ENCODE measurements around the gene ZNF350. TPM values are rescaled to one million over a fixed set of nuclear protein-coding genes. Genes with fewer than 3 reads are reported as not detected.
"Not testable (repeated sequence)": the region's sequence is repeated elsewhere in the genome, so short reads cannot be mapped to it uniquely, and the experiment has no call there.

The ZNF350 gene
- total and polyA plus RNA-seq, 2 donors = 10.0 to 14.9 TPM

DNA sequence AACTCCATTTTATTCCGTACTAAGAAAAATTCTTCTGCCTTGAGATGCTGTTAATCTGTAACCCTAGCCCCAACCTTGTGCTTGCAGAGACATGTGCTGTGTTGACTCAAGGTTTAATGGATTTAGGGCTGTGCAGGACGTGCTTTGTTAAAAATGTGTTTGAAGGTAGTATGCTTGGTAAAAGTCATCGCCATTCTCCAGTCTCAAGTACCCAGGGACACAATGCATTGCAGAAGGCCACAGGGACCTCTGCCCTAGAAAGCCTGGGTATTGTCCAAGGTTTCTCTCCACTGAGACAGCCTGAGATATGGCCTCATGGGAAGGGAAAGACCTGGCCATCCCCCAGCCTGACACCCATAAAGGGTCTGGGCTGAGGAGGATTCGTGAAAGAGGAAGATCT lies 28.8 kb downstream of the ZNF350 start:
- not testable (repeated sequence) for H3K27me3 ChIP-seq (ENCODE audit: control insufficient read depth in 2 of 2, insufficient read depth in 1 of 2, low read length in 1 of 2); H3K4me3 ChIP-seq (ENCODE audit: low read length in 2 of 2); H3K27ac ChIP-seq (ENCODE audit: low read depth in 1 of 2, low read length in 1 of 2); DNase-seq (ENCODE audit: low read depth in 6 of 9, low spot score in 9 of 9); H3K4me1 ChIP-seq (ENCODE audit: control insufficient read depth in 2 of 2, insufficient read depth in 2 of 2, low read length in 2 of 2); H3K9me3 ChIP-seq (ENCODE audit: control insufficient read depth in 2 of 2, insufficient read depth in 1 of 2, low read length in 1 of 2); H3K36me3 ChIP-seq (ENCODE audit: control insufficient read depth in 2 of 2, insufficient read depth in 2 of 2, low read length in 1 of 2)
- WGBS = 95% methylated on average over 4 of the region's 4 CpGs

DNA sequence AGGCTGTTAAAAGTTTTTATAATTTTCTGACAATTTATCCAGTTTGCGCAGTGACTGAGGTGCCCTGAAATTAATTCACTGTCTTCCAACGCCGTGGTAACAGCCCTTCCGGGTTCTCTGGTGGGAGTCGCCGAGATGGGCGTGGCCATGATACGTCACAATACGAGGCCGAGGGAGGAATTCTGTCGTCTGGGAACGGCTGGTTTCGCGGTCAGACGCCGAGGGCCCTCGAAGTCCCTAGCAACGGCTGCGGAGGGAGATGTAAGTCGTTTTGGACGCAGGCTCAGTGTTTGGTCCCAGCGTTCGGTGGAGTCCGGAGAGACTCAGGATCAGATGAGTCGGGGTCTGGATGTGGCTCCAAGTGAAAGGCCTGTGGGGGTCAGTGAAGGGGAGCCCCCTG lies 37.7 kb downstream of the ZNF350 start:
- Histone ChIP-seq H3K4me3 (ENCODE audit: low read length in 2 of 2) (no peak overlapping the region), H3K27ac (ENCODE audit: low read depth in 1 of 2, low read length in 1 of 2) (no peak overlapping the region), H3K4me1 (ENCODE audit: control insufficient read depth in 2 of 2, insufficient read depth in 2 of 2, low read length in 2 of 2) (no peaks in the 10 kb centered on the region), H3K27me3 (ENCODE audit: control insufficient read depth in 2 of 2, insufficient read depth in 1 of 2, low read length in 1 of 2) (no peaks in the 10 kb centered on the region), H3K36me3 (ENCODE audit: control insufficient read depth in 2 of 2, insufficient read depth in 2 of 2, low read length in 1 of 2) (peaks cover 11 to 12% of the 10 kb centered on the region in 2 donors), H3K9me3 (ENCODE audit: control insufficient read depth in 2 of 2, insufficient read depth in 1 of 2, low read length in 1 of 2) (peaks cover 20 to 34% of the 10 kb centered on the region in 2 donors)
- WGBS = 23% methylated on average over 25 of the region's 25 CpGs
- no peak for DNase-seq (ENCODE audit: low read depth in 6 of 9, low spot score in 9 of 9)

DNA sequence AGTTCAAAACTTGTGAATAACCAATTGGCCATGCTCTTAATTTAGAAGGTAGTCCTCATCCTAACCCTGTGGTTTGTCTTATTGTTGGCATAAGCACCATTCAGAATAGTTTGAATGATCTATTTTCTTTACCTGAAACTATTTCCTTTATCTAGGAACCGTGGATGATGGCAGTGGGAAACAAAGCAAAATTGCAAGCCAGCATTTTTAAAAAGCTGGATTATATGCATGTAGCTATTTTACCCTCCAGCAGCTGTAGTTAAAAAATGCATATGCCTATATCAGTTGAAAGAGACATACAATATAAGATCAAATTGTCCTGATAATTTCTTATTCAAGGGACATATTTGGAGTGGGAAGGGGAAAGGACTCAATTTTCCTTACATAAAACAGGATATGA lies 40.0 kb downstream of the ZNF350 start:
- Histone ChIP-seq H3K4me1 (ENCODE audit: control insufficient read depth in 2 of 2, insufficient read depth in 2 of 2, low read length in 2 of 2) (no peaks in the 10 kb centered on the region), H3K27ac (ENCODE audit: low read depth in 1 of 2, low read length in 1 of 2) (no peak overlapping the region), H3K36me3 (ENCODE audit: control insufficient read depth in 2 of 2, insufficient read depth in 2 of 2, low read length in 1 of 2) (peaks cover 30 to 31% of the 10 kb centered on the region in 2 donors), H3K9me3 (ENCODE audit: control insufficient read depth in 2 of 2, insufficient read depth in 1 of 2, low read length in 1 of 2) (peaks cover 28 to 38% of the 10 kb centered on the region in 2 donors), H3K27me3 (ENCODE audit: control insufficient read depth in 2 of 2, insufficient read depth in 1 of 2, low read length in 1 of 2) (no peaks in the 10 kb centered on the region), H3K4me3 (ENCODE audit: low read length in 2 of 2) (no peak overlapping the region)
- DNase-seq (ENCODE audit: low read depth in 6 of 9, low spot score in 9 of 9) = no peak
- WGBS = 97% methylated on average over 1 of the region's 1 CpG

- no peak overlapping the region for H3K27ac ChIP-seq (ENCODE audit: low read depth in 1 of 2, low read length in 1 of 2)
- no peaks in the 10 kb centered on the region for H3K4me1 ChIP-seq (ENCODE audit: control insufficient read depth in 2 of 2, insufficient read depth in 2 of 2, low read length in 2 of 2)
- peaks cover 33 to 38% of the 10 kb centered on the region in 2 donors for H3K9me3 ChIP-seq (ENCODE audit: control insufficient read depth in 2 of 2, insufficient read depth in 1 of 2, low read length in 1 of 2)
- WGBS = 93% methylated on average over 7 of the region's 7 CpGs
- no peak overlapping the region for H3K4me3 ChIP-seq (ENCODE audit: low read length in 2 of 2)
- no peaks in the 10 kb centered on the region for H3K27me3 ChIP-seq (ENCODE audit: control insufficient read depth in 2 of 2, insufficient read depth in 1 of 2, low read length in 1 of 2)
- DNase-seq (ENCODE audit: low read depth in 6 of 9, low spot score in 9 of 9) = no peak
- peaks cover 47% of the 10 kb centered on the region in 2 donors for H3K36me3 ChIP-seq (ENCODE audit: control insufficient read depth in 2 of 2, insufficient read depth in 2 of 2, low read length in 1 of 2)
Observed at GRCh38 chr19:51944798-51945552, 41.7 kb downstream of the ZNF350 start.

DNA sequence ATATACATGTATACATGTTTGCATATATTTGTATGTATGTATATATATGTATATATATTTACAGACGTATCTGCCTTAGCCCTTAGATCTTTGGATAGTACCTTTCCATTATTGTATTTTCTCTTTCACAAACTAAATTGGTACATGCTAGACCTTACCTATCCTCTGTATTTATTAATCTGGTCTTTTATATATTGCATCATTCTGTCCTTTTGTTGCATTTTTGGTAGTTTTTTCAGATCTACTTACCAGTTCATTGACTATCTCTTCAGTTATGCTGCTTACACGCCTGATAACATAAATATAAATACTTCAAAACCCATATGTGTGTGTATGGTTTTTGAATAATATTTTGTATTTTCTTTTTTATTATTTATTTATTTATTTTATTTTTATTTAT lies 47.7 kb downstream of the ZNF350 start:
- Histone ChIP-seq H3K9me3 (ENCODE audit: control insufficient read depth in 2 of 2, insufficient read depth in 1 of 2, low read length in 1 of 2) (peaks cover 20 to 28% of the 10 kb centered on the region in 2 donors), H3K27me3 (ENCODE audit: control insufficient read depth in 2 of 2, insufficient read depth in 1 of 2, low read length in 1 of 2) (no peaks in the 10 kb centered on the region), H3K4me3 (ENCODE audit: low read length in 2 of 2) (no peak overlapping the region), H3K27ac (ENCODE audit: low read depth in 1 of 2, low read length in 1 of 2) (no peak overlapping the region), H3K4me1 (ENCODE audit: control insufficient read depth in 2 of 2, insufficient read depth in 2 of 2, low read length in 2 of 2) (no peaks in the 10 kb centered on the region), H3K36me3 (ENCODE audit: control insufficient read depth in 2 of 2, insufficient read depth in 2 of 2, low read length in 1 of 2) (peaks cover 63 to 70% of the 10 kb centered on the region in 2 donors)
- no peak for DNase-seq (ENCODE audit: low read depth in 6 of 9, low spot score in 9 of 9)
- WGBS = over 99% methylated on average over 2 of the region's 2 CpGs

- Histone ChIP-seq H3K4me3 (ENCODE audit: low read length in 2 of 2) (no peak overlapping the region), H3K27me3 (ENCODE audit: control insufficient read depth in 2 of 2, insufficient read depth in 1 of 2, low read length in 1 of 2) (no peaks in the 10 kb centered on the region), H3K4me1 (ENCODE audit: control insufficient read depth in 2 of 2, insufficient read depth in 2 of 2, low read length in 2 of 2) (peaks cover 4 to 7% of the 10 kb centered on the region in 2 donors), H3K9me3 (ENCODE audit: control insufficient read depth in 2 of 2, insufficient read depth in 1 of 2, low read length in 1 of 2) (peaks cover 8 to 19% of the 10 kb centered on the region in 2 donors), H3K36me3 (ENCODE audit: control insufficient read depth in 2 of 2, insufficient read depth in 2 of 2, low read length in 1 of 2) (peaks cover 24 to 39% of the 10 kb centered on the region in 2 donors), H3K27ac (ENCODE audit: low read depth in 1 of 2, low read length in 1 of 2) (no peak overlapping the region)
- no peak for DNase-seq (ENCODE audit: low read depth in 6 of 9, low spot score in 9 of 9)
- WGBS = 91% methylated on average over 8 of the region's 8 CpGs
Observed at GRCh38 chr19:51931921-51932320, 54.7 kb downstream of the ZNF350 start.

DNA sequence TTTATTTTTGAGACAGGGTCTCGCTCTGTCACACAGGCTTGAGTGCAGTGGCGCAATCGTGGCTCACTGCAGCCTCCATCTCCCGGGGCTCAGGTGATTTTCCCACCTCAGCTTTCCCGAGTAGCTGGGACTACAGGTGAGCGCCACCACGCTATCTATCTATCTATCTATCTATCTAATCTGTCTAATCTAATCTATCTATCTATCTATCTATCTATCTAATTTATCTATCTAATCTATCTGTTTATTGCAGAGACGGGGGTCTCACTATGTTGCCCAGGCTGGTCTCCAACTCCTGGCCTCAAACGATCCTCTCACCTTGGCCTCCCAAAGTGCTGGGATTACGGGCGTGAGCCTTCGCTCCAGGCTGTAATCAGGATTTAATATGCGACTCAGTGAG lies 58.8 kb downstream of the ZNF350 start:
- no peak for DNase-seq (ENCODE audit: low read depth in 6 of 9, low spot score in 9 of 9)
- H3K27ac ChIP-seq (ENCODE audit: low read depth in 1 of 2, low read length in 1 of 2) = no peak overlapping the region
- peaks cover 2 to 14% of the 10 kb centered on the region in 2 donors for H3K9me3 ChIP-seq (ENCODE audit: control insufficient read depth in 2 of 2, insufficient read depth in 1 of 2, low read length in 1 of 2)
- no peaks in the 10 kb centered on the region for H3K27me3 ChIP-seq (ENCODE audit: control insufficient read depth in 2 of 2, insufficient read depth in 1 of 2, low read length in 1 of 2)
- peaks cover 4 to 7% of the 10 kb centered on the region in 2 donors for H3K4me1 ChIP-seq (ENCODE audit: control insufficient read depth in 2 of 2, insufficient read depth in 2 of 2, low read length in 2 of 2)
- 42% methylated on average over 13 of the region's 13 CpGs for WGBS
- H3K4me3 ChIP-seq (ENCODE audit: low read length in 2 of 2) = peak overlapping the region; percentile 73 to 76
- H3K36me3 ChIP-seq (ENCODE audit: control insufficient read depth in 2 of 2, insufficient read depth in 2 of 2, low read length in 1 of 2) = peaks cover 7 to 12% of the 10 kb centered on the region in 2 donors

- Histone ChIP-seq H3K27ac (ENCODE audit: low read depth in 1 of 2, low read length in 1 of 2) (peak within 1 kb of the TSS; percentile 83 to 85), H3K36me3 (ENCODE audit: control insufficient read depth in 2 of 2, insufficient read depth in 2 of 2, low read length in 1 of 2) (peaks cover 5 to 6% of the 10 kb centered on the region in 2 donors), H3K9me3 (ENCODE audit: control insufficient read depth in 2 of 2, insufficient read depth in 1 of 2, low read length in 1 of 2) (peaks cover 5 to 17% of the 10 kb centered on the region in 2 donors), H3K4me1 (ENCODE audit: control insufficient read depth in 2 of 2, insufficient read depth in 2 of 2, low read length in 2 of 2) (peaks cover 4 to 7% of the 10 kb centered on the region in 2 donors), H3K27me3 (ENCODE audit: control insufficient read depth in 2 of 2, insufficient read depth in 1 of 2, low read length in 1 of 2) (no peaks in the 10 kb centered on the region), H3K4me3 (ENCODE audit: low read length in 2 of 2) (peak within 1 kb of the TSS; percentile 73 to 76)
- WGBS = under 1% methylated on average over 52 of the region's 52 CpGs
- DNase-seq (ENCODE audit: low read depth in 6 of 9, low spot score in 9 of 9) = peak; percentile 83 to 96 (median 87)
Observed at GRCh38 chr19:51926784-51927741, 59.6 kb downstream of the ZNF350 start, which contains the start of gene ZNF613. ZNF613 (plus strand) TSS chr19:51927472; CDS start chr19:51936221, 8,749 bp downstream.

DNA sequence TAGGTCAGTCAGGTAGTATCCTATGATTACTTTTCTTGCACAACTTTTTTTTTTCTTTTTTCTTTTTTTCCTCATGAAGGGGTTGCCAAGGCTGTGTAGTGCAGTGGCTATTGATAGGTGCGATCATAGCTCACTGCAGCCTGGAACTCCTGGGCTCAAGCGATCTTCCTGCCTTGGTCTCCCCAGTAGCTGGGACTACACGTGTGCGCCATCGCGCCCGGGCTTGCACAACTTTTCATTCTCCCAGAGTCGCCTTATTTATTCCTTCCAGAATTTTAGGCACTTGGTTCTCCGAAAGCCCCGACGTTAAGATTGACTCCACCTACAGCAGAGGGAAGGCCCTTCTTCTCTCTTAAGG lies 60.2 kb downstream of the ZNF350 start:
- Histone ChIP-seq H3K4me1 (ENCODE audit: control insufficient read depth in 2 of 2, insufficient read depth in 2 of 2, low read length in 2 of 2) (peaks cover 4 to 7% of the 10 kb centered on the region in 2 donors), H3K27me3 (ENCODE audit: control insufficient read depth in 2 of 2, insufficient read depth in 1 of 2, low read length in 1 of 2) (no peaks in the 10 kb centered on the region), H3K27ac (ENCODE audit: low read depth in 1 of 2, low read length in 1 of 2) (peak overlapping the region; percentile 83 to 85), H3K36me3 (ENCODE audit: control insufficient read depth in 2 of 2, insufficient read depth in 2 of 2, low read length in 1 of 2) (peaks cover 0 to 5% of the 10 kb centered on the region in 2 donors), H3K9me3 (ENCODE audit: control insufficient read depth in 2 of 2, insufficient read depth in 1 of 2, low read length in 1 of 2) (peaks cover 7 to 18% of the 10 kb centered on the region in 2 donors), H3K4me3 (ENCODE audit: low read length in 2 of 2) (peak overlapping the region; percentile 73 to 76)
- no peak for DNase-seq (ENCODE audit: low read depth in 6 of 9, low spot score in 9 of 9)
- WGBS = 23% methylated on average over 11 of the region's 11 CpGs
